ENCODE results near the gene PRKCH.

- TF ChIP-seq, protein P1, sequence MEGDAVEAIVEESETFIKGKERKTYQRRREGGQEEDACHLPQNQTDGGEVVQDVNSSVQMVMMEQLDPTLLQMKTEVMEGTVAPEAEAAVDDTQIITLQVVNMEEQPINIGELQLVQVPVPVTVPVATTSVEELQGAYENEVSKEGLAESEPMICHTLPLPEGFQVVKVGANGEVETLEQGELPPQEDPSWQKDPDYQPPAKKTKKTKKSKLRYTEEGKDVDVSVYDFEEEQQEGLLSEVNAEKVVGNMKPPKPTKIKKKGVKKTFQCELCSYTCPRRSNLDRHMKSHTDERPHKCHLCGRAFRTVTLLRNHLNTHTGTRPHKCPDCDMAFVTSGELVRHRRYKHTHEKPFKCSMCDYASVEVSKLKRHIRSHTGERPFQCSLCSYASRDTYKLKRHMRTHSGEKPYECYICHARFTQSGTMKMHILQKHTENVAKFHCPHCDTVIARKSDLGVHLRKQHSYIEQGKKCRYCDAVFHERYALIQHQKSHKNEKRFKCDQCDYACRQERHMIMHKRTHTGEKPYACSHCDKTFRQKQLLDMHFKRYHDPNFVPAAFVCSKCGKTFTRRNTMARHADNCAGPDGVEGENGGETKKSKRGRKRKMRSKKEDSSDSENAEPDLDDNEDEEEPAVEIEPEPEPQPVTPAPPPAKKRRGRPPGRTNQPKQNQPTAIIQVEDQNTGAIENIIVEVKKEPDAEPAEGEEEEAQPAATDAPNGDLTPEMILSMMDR (IDR thresholded peaks at IDR 0.05), result no peak
- no peak for TF ChIP-seq POLR2A (IDR thresholded peaks at IDR 0.05)
These were observed 104.7 kb downstream of the PRKCH start for GRCh38 chr14:61426048-61426447.
